IgD-negative memory B cell (primary cell): Measurements from ENCODE around the gene ZBTB18. TPM values are rescaled to one million over a fixed set of nuclear protein-coding genes. Genes with fewer than 3 reads are reported as not detected.

Experiments
- H3K27ac Mint-ChIP-seq, 3 donors: one replicate each; pipeline ENCODE4 v1.8.0; 2020 to 2022; ENCODE audit warnings: mild to moderate bottlenecking in 3 of 3, mixed read lengths in 3 of 3, moderate library complexity in 1 of 3
- H3K27me3 Mint-ChIP-seq: one replicate; pipeline ENCODE4 v1.8.0; 2021; ENCODE audit warnings: mixed read lengths
- H3K36me3 Mint-ChIP-seq: one replicate; pipeline ENCODE4 v1.8.0; 2020; ENCODE audit warnings: mild to moderate bottlenecking, mixed read lengths
- H3K4me1 Mint-ChIP-seq, 3 donors: one replicate each; pipeline ENCODE4 v1.8.0; 2020 to 2022; ENCODE audit warnings: mixed read lengths in 3 of 3, mild to moderate bottlenecking in 1 of 3
- H3K4me3 Mint-ChIP-seq, 4 donors: one replicate each; pipeline ENCODE4 v1.8.0; 2020 to 2022; ENCODE audit warnings: mild to moderate bottlenecking in 4 of 4, mixed read lengths in 4 of 4, moderate library complexity in 3 of 4
- H3K9me3 Mint-ChIP-seq, 3 donors: one replicate each; pipeline ENCODE4 v1.8.0; 2020 to 2021; ENCODE audit warnings: mixed read lengths in 3 of 3, mild to moderate bottlenecking in 1 of 3
- polyA plus RNA-seq: library from polyadenylated mRNA; unstranded; fragments of 300-500 nt; fragmentation: Illumina TruSeq; gene quantifications from one replicate; pipeline ENCODE4 v1.2.3, GENCODE V29; 2021

Gene ZBTB18
- polyA plus RNA-seq, 1 donor from 2014 or later = 5.9 TPM

DNA sequence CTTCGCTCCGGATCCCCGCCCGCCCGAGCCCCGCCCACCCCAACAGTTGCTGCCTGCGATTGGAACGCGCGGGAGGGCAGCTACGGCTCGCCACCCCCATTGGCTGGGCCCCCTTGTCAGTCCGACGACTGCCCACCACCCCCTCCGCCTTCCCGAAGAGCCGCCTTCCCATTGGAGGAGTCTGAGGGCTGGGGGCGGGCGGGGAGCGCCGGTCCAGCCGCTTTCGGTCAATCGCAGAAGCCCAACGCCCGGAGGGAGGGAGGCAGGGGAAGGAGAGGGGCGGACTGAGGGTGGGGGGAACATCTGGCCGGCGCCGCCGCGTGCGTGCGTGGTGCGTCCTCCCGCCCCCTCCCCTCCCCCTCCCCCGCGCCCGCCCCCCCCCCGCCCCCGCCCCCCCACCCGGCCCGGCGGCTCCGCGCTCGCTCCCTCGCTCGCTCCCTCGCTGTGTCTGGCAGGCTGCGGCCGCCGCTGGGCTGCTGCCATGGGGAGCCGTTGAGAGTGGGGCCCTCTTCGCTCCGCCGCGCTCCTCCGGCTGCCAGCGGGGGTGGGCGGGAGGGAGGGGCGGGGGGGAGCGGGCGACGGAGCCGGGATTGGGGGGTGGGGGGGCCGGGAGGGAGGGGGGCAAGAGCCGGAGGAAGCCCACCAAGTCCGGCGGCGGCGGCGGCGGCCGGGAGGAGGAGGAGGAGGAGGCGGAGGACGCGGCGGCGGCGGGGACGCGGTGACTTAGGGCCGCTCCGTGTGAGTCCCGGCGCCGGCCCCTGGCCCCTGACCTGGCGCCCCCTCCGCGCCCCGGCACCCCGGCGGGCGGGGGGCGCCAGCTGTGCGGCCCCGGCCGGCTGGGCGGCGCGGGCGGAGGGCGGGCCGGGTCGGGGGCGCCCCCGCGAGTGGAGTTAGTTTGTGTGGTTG, 2.6 kb upstream of the ZBTB18 start:
- Mint-ChIP-seq H3K4me3 (peak overlapping the region; percentile 93 to 99 (median 97)), H3K4me1 (peaks cover 19 to 36% (median 27%) of the 10 kb centered on the region in 3 donors), H3K9me3 (no peaks in the 10 kb centered on the region), H3K27ac (peak overlapping the region; percentile 99), H3K36me3 (no peaks in the 10 kb centered on the region), H3K27me3 (no peaks in the 10 kb centered on the region)

DNA sequence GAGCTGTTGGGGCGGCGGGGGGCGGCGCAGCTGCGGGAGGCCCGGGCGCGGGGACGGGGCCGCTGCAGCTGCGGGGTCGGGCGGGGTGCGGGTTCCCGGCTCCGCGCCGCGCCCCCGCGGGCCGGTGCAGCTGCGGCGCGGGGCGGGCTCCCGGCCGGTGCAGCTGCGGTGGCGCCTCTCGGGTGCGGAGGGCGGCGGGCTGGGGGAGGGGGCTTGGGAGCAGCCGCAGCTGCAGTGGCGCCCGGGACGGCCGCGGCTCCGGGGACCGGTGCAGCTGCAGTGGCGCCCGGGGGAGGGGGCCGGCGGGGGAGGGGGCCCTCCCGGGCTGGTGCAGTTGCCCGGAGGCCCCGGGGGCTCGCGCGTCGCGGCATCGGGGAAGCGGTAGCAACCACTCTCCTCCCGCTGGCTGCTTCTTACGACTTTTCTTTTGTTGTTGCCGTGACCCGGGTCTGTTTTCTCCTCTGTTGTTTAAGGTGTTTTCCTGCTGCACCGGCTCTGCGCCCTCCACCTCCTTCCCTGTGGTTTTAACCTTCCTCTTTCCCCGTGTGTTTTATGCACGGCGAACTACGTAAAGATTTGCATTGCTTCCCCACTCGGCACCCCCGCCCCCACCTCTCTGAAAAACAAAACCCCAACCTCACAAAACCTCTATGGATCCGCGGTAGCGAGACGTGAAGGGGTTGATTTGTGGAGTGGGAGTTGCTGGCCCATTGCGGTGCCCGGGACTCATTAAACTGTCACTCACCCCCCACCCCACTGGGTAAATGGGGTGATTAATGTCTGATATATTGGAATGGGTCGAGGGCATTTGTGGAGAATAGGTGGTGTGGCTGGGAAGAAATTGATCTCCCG, 1.7 kb upstream of the ZBTB18 start:
- peaks cover 19 to 36% (median 27%) of the 10 kb centered on the region in 3 donors for H3K4me1 Mint-ChIP-seq
- no peaks in the 10 kb centered on the region for H3K9me3 Mint-ChIP-seq
- H3K4me3 Mint-ChIP-seq = no peak overlapping the region
- no peaks in the 10 kb centered on the region for H3K27me3 Mint-ChIP-seq
- peak overlapping the region in 2 of 3 donors; percentile 98 to 99 for H3K27ac Mint-ChIP-seq
- no peaks in the 10 kb centered on the region for H3K36me3 Mint-ChIP-seq

DNA sequence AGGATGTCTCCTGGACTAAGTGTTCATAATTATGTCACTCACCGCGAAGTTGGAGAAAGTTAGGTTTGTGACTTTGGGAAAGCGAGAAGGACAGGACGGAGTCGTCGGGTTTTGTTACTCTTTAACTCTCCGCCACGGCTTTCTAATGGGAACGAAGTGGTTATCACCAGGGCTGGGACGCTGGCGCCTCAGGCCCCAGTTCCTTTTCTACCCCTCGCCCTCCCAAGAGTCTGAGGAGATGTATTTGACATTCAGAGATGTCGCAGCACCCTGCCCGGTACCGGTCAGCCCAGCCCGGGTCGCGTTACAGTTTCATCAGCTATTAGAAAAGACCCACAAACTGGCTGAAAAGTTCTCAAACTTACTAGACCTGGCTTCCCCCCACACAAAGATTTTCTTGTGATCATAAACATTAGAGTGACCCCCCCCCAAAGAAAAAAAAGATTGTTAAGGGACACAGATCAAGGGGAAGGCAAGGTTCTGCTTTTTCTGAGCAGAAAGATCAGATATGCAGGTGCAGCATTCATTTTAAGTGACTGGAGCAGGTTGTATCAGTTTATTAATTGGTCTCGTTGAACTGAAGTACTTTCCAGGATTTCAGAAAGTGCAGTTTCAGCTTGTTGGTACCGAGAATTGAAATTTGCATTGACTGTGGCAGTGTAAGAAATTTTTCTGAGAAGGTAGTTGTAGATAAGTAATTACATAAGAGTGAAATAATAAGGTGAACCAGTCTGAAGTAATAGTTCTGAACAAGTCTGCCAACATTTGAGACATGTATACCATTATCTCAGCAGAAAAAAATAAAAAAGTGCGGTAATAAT, 859 bp upstream of the ZBTB18 start:
- Mint-ChIP-seq H3K36me3 (no peaks in the 10 kb centered on the region), H3K9me3 (no peaks in the 10 kb centered on the region), H3K27ac (peak overlapping the region in 2 of 3 donors; percentile 98 to 99), H3K27me3 (no peaks in the 10 kb centered on the region), H3K4me3 (no peak overlapping the region), H3K4me1 (peaks cover 17 to 34% (median 23%) of the 10 kb centered on the region in 3 donors)

DNA sequence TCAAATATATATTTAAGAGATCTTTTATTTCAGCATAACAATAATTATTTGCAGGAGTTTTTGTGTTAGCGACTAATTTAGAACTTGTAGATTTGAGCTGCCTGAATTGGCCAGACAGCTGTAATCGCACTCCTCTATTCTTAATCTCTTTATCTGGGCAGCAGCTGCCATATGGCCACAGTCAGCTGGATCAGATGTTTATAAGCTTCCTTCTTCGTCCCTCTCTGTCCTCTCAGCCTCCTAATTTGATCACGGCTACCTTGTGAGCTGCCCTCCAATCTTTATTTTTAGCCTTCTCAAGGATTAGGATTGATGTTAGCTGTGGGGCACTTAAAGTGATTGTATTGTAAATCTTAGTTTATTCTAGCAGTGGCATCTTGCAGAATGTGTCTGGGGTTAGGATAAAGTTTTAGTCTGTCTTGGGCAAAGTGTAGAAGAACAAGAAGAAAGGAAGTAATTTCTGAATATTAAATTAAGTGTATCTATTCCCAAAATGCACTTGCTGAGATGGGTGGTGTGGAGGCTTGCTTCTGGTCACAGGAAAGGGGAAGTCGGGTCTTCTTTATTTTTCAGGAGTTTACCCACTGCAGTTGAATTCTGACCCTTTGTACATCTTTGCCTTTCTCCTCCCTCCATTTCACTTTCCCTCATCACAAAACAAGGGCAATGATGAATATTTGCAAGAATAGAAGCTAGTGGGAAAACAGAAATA, 1.1 kb downstream of the ZBTB18 start:
- no peak overlapping the region for H3K27ac Mint-ChIP-seq
- peaks cover 15 to 36% (median 21%) of the 10 kb centered on the region in 3 donors for H3K4me1 Mint-ChIP-seq
- no peaks in the 10 kb centered on the region for H3K9me3 Mint-ChIP-seq
- H3K27me3 Mint-ChIP-seq = no peaks in the 10 kb centered on the region
- H3K4me3 Mint-ChIP-seq = no peak overlapping the region
- no peaks in the 10 kb centered on the region for H3K36me3 Mint-ChIP-seq

DNA sequence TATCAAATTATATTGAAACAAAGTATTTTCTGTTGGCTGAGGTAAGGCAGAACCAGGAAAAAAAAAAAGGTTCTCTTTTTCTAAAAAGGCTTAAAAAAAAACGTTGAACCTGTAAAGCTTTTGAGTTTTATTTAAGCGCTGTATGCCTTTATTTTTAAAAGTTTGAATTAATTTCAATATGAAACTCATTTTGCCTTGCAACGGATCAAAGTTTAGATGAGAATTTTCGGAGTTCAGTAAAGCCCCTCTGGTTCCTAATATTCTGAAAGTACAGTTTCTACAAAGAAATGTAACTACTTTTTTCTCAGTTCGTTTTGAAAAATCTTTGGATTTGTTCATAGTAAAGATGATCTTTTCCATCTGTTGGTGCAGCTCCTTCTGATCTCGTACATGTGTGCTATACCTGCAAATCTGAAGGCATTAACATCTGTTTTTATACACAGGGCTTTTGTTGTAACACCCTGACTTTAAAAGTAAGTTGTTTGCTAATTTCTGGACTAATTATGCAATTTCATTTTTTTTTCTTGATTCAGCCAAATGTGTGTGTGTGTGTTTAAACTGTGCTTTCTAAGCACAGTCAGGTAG, 1.7 kb downstream of the ZBTB18 start:
- H3K4me3 Mint-ChIP-seq = no peak overlapping the region
- no peaks in the 10 kb centered on the region for H3K9me3 Mint-ChIP-seq
- H3K36me3 Mint-ChIP-seq = no peaks in the 10 kb centered on the region
- H3K27me3 Mint-ChIP-seq = no peaks in the 10 kb centered on the region
- no peak overlapping the region for H3K27ac Mint-ChIP-seq
- H3K4me1 Mint-ChIP-seq = peaks cover 12 to 31% (median 20%) of the 10 kb centered on the region in 3 donors

DNA sequence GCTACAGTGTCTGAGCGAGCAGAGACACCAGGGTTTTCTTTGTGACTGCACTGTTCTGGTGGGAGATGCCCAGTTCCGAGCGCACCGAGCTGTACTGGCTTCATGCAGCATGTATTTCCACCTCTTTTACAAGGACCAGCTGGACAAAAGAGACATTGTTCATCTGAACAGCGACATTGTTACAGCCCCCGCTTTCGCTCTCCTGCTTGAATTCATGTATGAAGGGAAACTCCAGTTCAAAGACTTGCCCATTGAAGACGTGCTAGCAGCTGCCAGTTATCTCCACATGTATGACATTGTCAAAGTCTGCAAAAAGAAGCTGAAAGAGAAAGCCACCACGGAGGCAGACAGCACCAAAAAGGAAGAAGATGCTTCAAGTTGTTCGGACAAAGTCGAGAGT, 2.7 kb downstream of the ZBTB18 start:
- H3K36me3 Mint-ChIP-seq = no peaks in the 10 kb centered on the region
- no peaks in the 10 kb centered on the region for H3K27me3 Mint-ChIP-seq
- H3K4me3 Mint-ChIP-seq = no peak overlapping the region
- no peak overlapping the region for H3K27ac Mint-ChIP-seq
- peaks cover 12 to 31% (median 20%) of the 10 kb centered on the region in 3 donors for H3K4me1 Mint-ChIP-seq
- no peaks in the 10 kb centered on the region for H3K9me3 Mint-ChIP-seq

DNA sequence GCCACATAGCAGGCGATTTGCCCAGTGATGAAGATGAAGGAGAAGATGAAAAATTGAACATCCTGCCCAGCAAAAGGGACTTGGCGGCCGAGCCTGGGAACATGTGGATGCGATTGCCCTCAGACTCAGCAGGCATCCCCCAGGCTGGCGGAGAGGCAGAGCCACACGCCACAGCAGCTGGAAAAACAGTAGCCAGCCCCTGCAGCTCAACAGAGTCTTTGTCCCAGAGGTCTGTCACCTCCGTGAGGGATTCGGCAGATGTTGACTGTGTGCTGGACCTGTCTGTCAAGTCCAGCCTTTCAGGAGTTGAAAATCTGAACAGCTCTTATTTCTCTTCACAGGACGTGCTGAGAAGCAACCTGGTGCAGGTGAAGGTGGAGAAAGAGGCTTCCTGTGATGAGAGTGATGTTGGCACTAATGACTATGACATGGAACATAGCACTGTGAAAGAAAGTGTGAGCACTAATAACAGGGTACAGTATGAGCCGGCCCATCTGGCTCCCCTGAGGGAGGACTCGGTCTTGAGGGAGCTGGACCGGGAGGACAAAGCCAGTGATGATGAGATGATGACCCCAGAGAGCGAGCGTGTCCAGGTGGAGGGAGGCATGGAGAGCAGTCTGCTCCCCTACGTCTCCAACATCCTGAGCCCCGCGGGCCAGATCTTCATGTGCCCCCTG, 3.3 kb downstream of the ZBTB18 start:
- no peak overlapping the region for H3K27ac Mint-ChIP-seq
- peaks cover 12 to 31% (median 20%) of the 10 kb centered on the region in 3 donors for H3K4me1 Mint-ChIP-seq
- H3K9me3 Mint-ChIP-seq = no peaks in the 10 kb centered on the region
- H3K27me3 Mint-ChIP-seq = no peaks in the 10 kb centered on the region
- H3K36me3 Mint-ChIP-seq = no peaks in the 10 kb centered on the region
- peak overlapping the region in 1 of 4 donors; percentile 25 for H3K4me3 Mint-ChIP-seq

DNA sequence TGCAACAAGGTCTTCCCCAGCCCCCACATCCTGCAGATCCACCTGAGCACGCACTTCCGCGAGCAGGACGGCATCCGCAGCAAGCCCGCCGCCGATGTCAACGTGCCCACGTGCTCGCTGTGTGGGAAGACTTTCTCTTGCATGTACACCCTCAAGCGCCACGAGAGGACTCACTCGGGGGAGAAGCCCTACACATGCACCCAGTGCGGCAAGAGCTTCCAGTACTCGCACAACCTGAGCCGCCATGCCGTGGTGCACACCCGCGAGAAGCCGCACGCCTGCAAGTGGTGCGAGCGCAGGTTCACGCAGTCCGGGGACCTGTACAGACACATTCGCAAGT, 3.8 kb downstream of the ZBTB18 start:
- peak overlapping the region in 1 of 4 donors; percentile 25 for H3K4me3 Mint-ChIP-seq
- no peak overlapping the region for H3K27ac Mint-ChIP-seq
- H3K27me3 Mint-ChIP-seq = no peaks in the 10 kb centered on the region
- no peaks in the 10 kb centered on the region for H3K9me3 Mint-ChIP-seq
- no peaks in the 10 kb centered on the region for H3K36me3 Mint-ChIP-seq
- H3K4me1 Mint-ChIP-seq = peaks cover 12 to 26% (median 20%) of the 10 kb centered on the region in 3 donors

DNA sequence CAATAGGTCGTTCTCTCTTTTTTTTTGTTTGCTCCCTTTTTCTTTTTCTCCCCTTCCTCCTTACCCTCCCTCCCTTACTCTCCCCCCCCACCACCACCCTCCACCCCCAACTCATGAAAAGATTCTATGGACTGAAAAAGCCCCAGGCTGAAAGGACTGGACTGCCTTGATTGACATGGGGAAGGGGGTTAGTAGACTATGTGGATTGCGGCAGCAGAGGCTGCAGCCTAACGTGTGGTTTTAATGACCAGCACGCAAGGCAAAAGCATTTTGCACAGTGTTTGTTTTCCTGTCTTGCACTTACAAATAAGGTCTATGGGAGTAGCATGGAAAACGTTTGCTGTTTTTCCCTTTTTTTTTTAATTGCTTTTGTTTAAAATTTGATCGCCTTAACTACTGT, 5.5 kb downstream of the ZBTB18 start:
- H3K4me3 Mint-ChIP-seq = peak overlapping the region in 1 of 4 donors; percentile 55
- no peaks in the 10 kb centered on the region for H3K36me3 Mint-ChIP-seq
- peaks cover 8 to 15% (median 9%) of the 10 kb centered on the region in 3 donors for H3K4me1 Mint-ChIP-seq
- H3K27me3 Mint-ChIP-seq = no peaks in the 10 kb centered on the region
- peak overlapping the region in 1 of 3 donors; percentile 53 for H3K27ac Mint-ChIP-seq
- H3K9me3 Mint-ChIP-seq = no peaks in the 10 kb centered on the region

DNA sequence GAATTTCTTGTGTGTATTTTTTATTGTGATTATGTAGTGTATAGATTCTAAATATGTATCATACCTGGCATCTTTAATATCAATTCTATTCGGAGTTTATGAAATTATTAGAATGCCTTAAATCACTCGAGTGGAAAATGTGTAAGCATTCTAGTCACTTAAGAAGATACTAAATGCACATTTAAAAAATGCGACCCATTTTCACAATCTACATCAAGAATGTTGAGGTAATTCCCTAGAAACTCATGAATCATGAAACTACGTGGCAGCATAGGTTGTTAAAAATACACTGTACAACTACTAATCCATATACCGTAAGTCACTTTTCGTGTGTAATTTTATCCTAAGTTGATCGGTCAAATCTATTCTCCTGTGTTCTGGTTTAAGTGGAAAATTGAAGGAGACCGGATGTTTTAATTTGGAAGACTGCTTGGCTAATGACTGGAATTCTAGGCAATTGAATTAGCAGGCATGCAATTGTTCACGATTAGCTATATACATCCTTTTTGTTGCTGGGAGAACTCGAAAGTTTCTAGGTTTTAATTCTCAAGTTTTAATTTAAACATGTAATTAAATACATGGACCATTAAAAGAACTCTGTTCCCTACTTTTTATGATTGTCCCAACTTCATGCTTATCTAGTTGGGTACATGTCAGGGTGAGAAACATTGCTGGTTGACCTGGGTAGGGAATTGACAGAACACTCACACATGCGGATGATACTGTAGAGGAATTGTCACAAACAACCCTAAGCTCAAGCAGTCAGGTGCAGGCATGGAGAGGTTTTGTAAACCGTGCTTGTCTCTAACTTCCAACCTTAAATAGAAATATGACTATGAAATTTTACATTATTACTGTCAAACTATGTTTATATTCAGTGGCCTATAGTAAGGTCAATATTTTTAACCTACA, 6.6 kb downstream of the ZBTB18 start:
- no peak overlapping the region for H3K4me3 Mint-ChIP-seq
- peak overlapping the region in 1 of 3 donors; percentile 17 for H3K27ac Mint-ChIP-seq
- H3K27me3 Mint-ChIP-seq = no peaks in the 10 kb centered on the region
- H3K9me3 Mint-ChIP-seq = no peaks in the 10 kb centered on the region
- peaks cover 7 to 15% (median 8%) of the 10 kb centered on the region in 3 donors for H3K4me1 Mint-ChIP-seq
- no peaks in the 10 kb centered on the region for H3K36me3 Mint-ChIP-seq

DNA sequence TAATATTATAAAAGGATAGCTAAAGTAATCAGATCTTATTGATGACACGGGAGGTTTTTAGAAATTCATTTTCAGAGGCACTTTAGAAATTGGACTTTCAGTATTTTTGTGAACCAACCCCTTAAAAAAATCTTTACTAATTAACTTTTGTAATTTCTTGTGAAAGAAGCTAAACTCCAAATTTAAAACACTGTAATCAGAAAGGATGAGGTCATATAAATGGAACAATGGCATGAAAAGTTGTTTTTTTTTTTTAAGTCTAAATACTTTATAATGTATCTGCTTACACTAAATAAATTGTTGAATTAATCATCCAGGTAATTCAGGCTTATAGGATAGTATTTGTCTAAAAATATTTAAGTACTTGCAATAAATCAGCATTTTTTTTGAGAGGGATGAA, 9.0 kb downstream of the ZBTB18 start:
- H3K27ac Mint-ChIP-seq = no peak overlapping the region
- no peaks in the 10 kb centered on the region for H3K9me3 Mint-ChIP-seq
- H3K27me3 Mint-ChIP-seq = no peaks in the 10 kb centered on the region
- H3K4me3 Mint-ChIP-seq = no peak overlapping the region
- no peaks in the 10 kb centered on the region for H3K36me3 Mint-ChIP-seq
- peaks cover 7 to 14% (median 9%) of the 10 kb centered on the region in 3 donors for H3K4me1 Mint-ChIP-seq

DNA sequence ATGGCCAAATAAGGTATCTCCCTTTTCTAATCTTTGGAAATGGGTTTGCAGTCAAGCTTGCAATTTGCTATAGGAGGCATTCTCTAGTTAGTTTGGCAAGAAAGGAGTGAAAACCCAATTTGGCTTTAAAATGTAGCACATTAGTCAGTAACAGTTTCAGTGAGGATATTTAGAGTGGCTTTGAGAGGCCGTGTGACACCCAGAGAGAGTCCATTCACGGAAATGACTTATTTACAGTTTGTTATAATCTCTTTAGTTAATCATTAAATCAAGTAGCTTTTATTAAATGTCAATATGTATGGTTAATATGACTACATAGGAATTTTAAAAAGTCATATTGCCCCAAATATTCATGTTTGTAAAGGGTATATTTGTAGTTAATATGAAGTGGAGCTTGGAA, 9.6 kb downstream of the ZBTB18 start:
- peaks cover 5 to 9% (median 5%) of the 10 kb centered on the region in 3 donors for H3K4me1 Mint-ChIP-seq
- no peaks in the 10 kb centered on the region for H3K36me3 Mint-ChIP-seq
- no peaks in the 10 kb centered on the region for H3K9me3 Mint-ChIP-seq
- H3K4me3 Mint-ChIP-seq = no peak overlapping the region
- H3K27ac Mint-ChIP-seq = no peak overlapping the region
- H3K27me3 Mint-ChIP-seq = no peaks in the 10 kb centered on the region
